OCI-LY7 (cell line): ENCODE data around the gene SYPL1. TPM values are rescaled to one million over a fixed set of nuclear protein-coding genes. Genes with fewer than 3 reads are reported as not detected.

Experiments used
- BruUV-seq: library from RNA; stranded (reverse); fragments of 400-500 nt; replicated peaks from 2 replicates; lab custom pipeline; 2021; lab: Mats Ljungman, UMichigan
- CTCF ChIA-PET: fragments of 300-600 bp; sonication (Branson Sonifier 250); formaldehyde crosslinking; loops from one replicate; lab custom pipeline; 2022; ENCODE audit warnings: antibody characterized with exemption; ENCODE audit not compliant: unreplicated experiment; lab: Charles Lee
- POLR2A ChIA-PET: fragments of 300-600 bp; sonication (Branson Sonifier 250); formaldehyde crosslinking; loops from one replicate; lab custom pipeline; 2022; ENCODE audit warnings: antibody characterized with exemption; lab: Charles Lee
- DNase-seq: peaks from one replicate; pipeline ENCODE4 v3.0.0-alpha.2; 2015; ENCODE audit warnings: low spot score
- H2AFZ ChIP-seq: fragments of 200-600 bp; sonication (generic), shearing (Covaris generic); 2 replicates; pipeline ENCODE4 v1.6.1; 2014; ENCODE audit warnings: mild to moderate bottlenecking, antibody characterized with exemption, low read length, moderate library complexity
- H3K27ac ChIP-seq: fragments of 200-600 bp; sonication (generic); 2 replicates; pipeline ENCODE4 v1.5.1; 2014; ENCODE audit warnings: mixed run types, low read depth, mild to moderate bottlenecking, moderate library complexity, low read length, inconsistent platforms; ENCODE audit not compliant: poor library complexity, severe bottlenecking
- H3K36me3 ChIP-seq: fragments of 200-600 bp; sonication (generic); 2 replicates; pipeline ENCODE4 v1.6.1; 2014; ENCODE audit warnings: mild to moderate bottlenecking, antibody characterized with exemption, low read length, moderate library complexity, mixed read lengths; ENCODE audit not compliant: insufficient read depth
- H3K4me1 ChIP-seq: fragments of 200-600 bp; sonication (generic); 2 replicates; pipeline ENCODE4 v1.5.1; 2014; ENCODE audit warnings: mild to moderate bottlenecking, low read length; ENCODE audit not compliant: insufficient read depth, poor library complexity, severe bottlenecking
- H3K4me2 ChIP-seq: fragments of 200-600 bp; sonication (generic); 2 replicates; pipeline ENCODE4 v1.6.1; 2014; ENCODE audit warnings: mild to moderate bottlenecking, low read length
- H3K4me3 ChIP-seq: fragments of 200-600 bp; sonication (generic); 2 replicates; pipeline ENCODE4 v1.5.1; 2014; ENCODE audit warnings: mild to moderate bottlenecking, low read depth, low read length; ENCODE audit not compliant: poor library complexity, severe bottlenecking
- H3K79me2 ChIP-seq: fragments of 200-600 bp; sonication (generic); 2 replicates; pipeline ENCODE4 v1.6.1; 2016; ENCODE audit warnings: low read depth, mild to moderate bottlenecking, low read length, moderate library complexity, mixed read lengths; ENCODE audit not compliant: insufficient read depth
- H3K9me2 ChIP-seq: fragments of 200-600 bp; sonication (generic); 2 replicates; pipeline ENCODE4 v1.6.1; 2016; ENCODE audit warnings: mild to moderate bottlenecking, low read length, mixed read lengths; ENCODE audit not compliant: insufficient read depth
- H3K9me3 ChIP-seq: fragments of 200-600 bp; sonication (generic); 2 replicates; pipeline ENCODE4 v1.6.1; 2014; ENCODE audit warnings: mild to moderate bottlenecking, mixed run types, low read length, mixed read lengths
- H4K20me1 ChIP-seq: fragments of 200-600 bp; sonication (generic); 2 replicates; pipeline ENCODE4 v1.6.1; 2014; ENCODE audit warnings: mild to moderate bottlenecking, antibody characterized with exemption, low read length, moderate library complexity, mixed read lengths; ENCODE audit not compliant: insufficient read depth
- CTCF ChIP-seq: fragments of 200-600 bp; sonication (generic); conservative IDR thresholded peaks from 2 replicates; pipeline ENCODE4 v1.5.1; 2014; ENCODE audit warnings: mild to moderate bottlenecking, antibody characterized with exemption, low read length, moderate library complexity, mixed read lengths
- EZH2phosphoT487 ChIP-seq: fragments of 200-600 bp; sonication (generic); IDR thresholded peaks from 2 replicates; pipeline ENCODE4 v1.6.1; 2018; ENCODE audit warnings: low read depth, borderline replicate concordance, mild to moderate bottlenecking, mixed run types, antibody characterized with exemption, low read length, moderate library complexity, mixed read lengths
- intact Hi-C: fragments of 100-400 bp; cut with micrococcal nuclease; formaldehyde crosslinking; loops from one replicate; pipeline ENCODE4 v1.10.0; 2022; ENCODE audit not compliant: unreplicated experiment
- total RNA-seq, 2 experiments: library from RNA; depleted of rRNA in 1 of 2; stranded (reverse); fragments of >200 nt in 1 of 2; shearing (Covaris generic) in 1 of 2; gene quantifications; 2 replicates each; pipeline ENCODE4 v1.2.3, GENCODE V29; 2014 to 2022

Gene SYPL1
- total RNA-seq, 2 experiments from 2014 or later, result 34.1 to 112 TPM

GRCh38 chr7:106047184-106047583, 64.9 kb downstream of the SYPL1 start:
- Histone ChIP-seq H3K4me3 (no peak overlapping the region), H3K27ac (no peak overlapping the region), H2AFZ (no peak overlapping the region), H3K9me3 (peaks cover 14% of the 10 kb centered on the region; the same call in 1 of the 2 replicates), H3K9me2 (no peaks in the 10 kb centered on the region), H3K36me3 (peaks cover 11% of the 10 kb centered on the region; the same call in 1 of the 2 replicates), H3K79me2 (no peaks in the 10 kb centered on the region), H4K20me1 (no peaks in the 10 kb centered on the region), H3K4me1 (peaks cover 35% of the 10 kb centered on the region), H3K4me2 (no peak overlapping the region)
- intact Hi-C loops, result loop anchor here (10.0 kb wide), 2 partner anchors 362 to 418 kb away; no protein-coding TSS in a partner anchor
- no TSS peak for BruUV-seq
- ChIA-PET POLR2A (interaction anchor here (0.6 to 1.6 kb wide), 8 partner anchors 11 to 113 kb away, joined by 3 to 4 read pairs (median 3); no protein-coding TSS in a partner anchor), CTCF (interaction anchor here (0.7 to 1.5 kb wide), 3 partner anchors 11 to 109 kb away, joined by 4 to 7 read pairs (median 5); no protein-coding TSS in a partner anchor)
- TF ChIP-seq CTCF (no peak), EZH2phosphoT487 (no peak)
- no peak for DNase-seq

GRCh38 chr7:106045586-106045985, 66.5 kb downstream of the SYPL1 start:
- H3K9me3 ChIP-seq, result no peaks in the 10 kb centered on the region
- no peaks in the 10 kb centered on the region for H3K9me2 ChIP-seq
- intact Hi-C loops, result loop anchor here (10.0 kb wide), 2 partner anchors 361 to 419 kb away; no protein-coding TSS in a partner anchor
- no peak overlapping the region for H2AFZ ChIP-seq
- no TSS peak for BruUV-seq
- H3K36me3 ChIP-seq, result no peaks in the 10 kb centered on the region
- H3K79me2 ChIP-seq, result no peaks in the 10 kb centered on the region
- H3K4me3 ChIP-seq, result no peak overlapping the region
- DNase-seq, result no peak
- no peaks in the 10 kb centered on the region for H4K20me1 ChIP-seq
- H3K27ac ChIP-seq, result no peak overlapping the region
- no peak overlapping the region for H3K4me2 ChIP-seq
- no peak for TF ChIP-seq EZH2phosphoT487
- CTCF ChIA-PET, result no interaction called here
- POLR2A ChIA-PET, result interaction anchor here (0.5 to 0.7 kb wide), 2 partner anchors 16 to 278 kb away, joined by 3 to 5 read pairs; no protein-coding TSS in a partner anchor
- peaks cover 32% of the 10 kb centered on the region for H3K4me1 ChIP-seq

GRCh38 chr7:106045139-106045538, 67.0 kb downstream of the SYPL1 start:
- Histone ChIP-seq H3K27ac (no peak overlapping the region), H3K4me1 (peaks cover 28% of the 10 kb centered on the region), H2AFZ (no peak overlapping the region), H3K36me3 (no peaks in the 10 kb centered on the region), H4K20me1 (no peaks in the 10 kb centered on the region), H3K9me3 (no peaks in the 10 kb centered on the region), H3K79me2 (no peaks in the 10 kb centered on the region), H3K9me2 (no peaks in the 10 kb centered on the region), H3K4me3 (no peak overlapping the region), H3K4me2 (no peak overlapping the region)
- BruUV-seq, result no TSS peak
- no peak for DNase-seq
- intact Hi-C loops, result loop anchor here (10.0 kb wide), 2 partner anchors 360 to 420 kb away; no protein-coding TSS in a partner anchor
- CTCF ChIA-PET, result no interaction called here
- POLR2A ChIA-PET, result interaction anchor here (0.5 to 0.7 kb wide), 2 partner anchors 16 to 277 kb away, joined by 3 to 5 read pairs; no protein-coding TSS in a partner anchor
- no peak for TF ChIP-seq CTCF
- no peak for TF ChIP-seq EZH2phosphoT487
